ENCODE results near the gene FOXO6. TPM values are rescaled to one million over a fixed set of nuclear protein-coding genes. Genes with fewer than 3 reads are reported as not detected.

Gene FOXO6
- polyA plus RNA-seq, 1 donor (not counting 4 experiments of a cell fraction or from before 2014, with no cell fraction given): not detected

- Histone ChIP-seq H3K27me3 (ENCODE audit: control insufficient read depth, extremely low read depth, insufficient read depth, low read length) (no peaks in the 10 kb centered on the region), H3K4me3 (ENCODE audit: control insufficient read depth in 2 of 3, extremely low read depth in 1 of 3, insufficient read depth in 2 of 3, low read depth in 1 of 3, low read length in 3 of 3) (no peak overlapping the region), H4K20me1 (ENCODE audit: control insufficient read depth, extremely low read depth, insufficient read depth, low read length) (no peaks in the 10 kb centered on the region), H3K9me1 (ENCODE audit: control insufficient read depth, extremely low read depth, insufficient read depth, low read length) (no peaks in the 10 kb centered on the region), H3K79me2 (ENCODE audit: control insufficient read depth, insufficient read depth, low read length) (no peaks in the 10 kb centered on the region), H2AFZ (ENCODE audit: control insufficient read depth, low read length) (no peak overlapping the region), H3K36me3 (ENCODE audit: control insufficient read depth in 2 of 2, extremely low read depth in 1 of 2, insufficient read depth in 2 of 2, low read length in 2 of 2) (no peaks in the 10 kb centered on the region), H3K27ac (ENCODE audit: control insufficient read depth, insufficient read depth, low read length) (no peak overlapping the region), H3K4me2 (ENCODE audit: control insufficient read depth, extremely low read depth, insufficient read depth, low read depth, low read length) (no peak overlapping the region), H3K9ac (ENCODE audit: control insufficient read depth, extremely low read depth, insufficient read depth, low read length) (no peak overlapping the region), H3K9me3 (ENCODE audit: control insufficient read depth, low read depth, low read length) (no peaks in the 10 kb centered on the region), H3K4me1 (ENCODE audit: control insufficient read depth, extremely low read depth, insufficient read depth, low read length) (peaks cover 13% of the 10 kb centered on the region)
- FAIRE-seq: no peak
- dilution Hi-C loops (cut with MboI; ENCODE audit: extremely low pct_ligation_motif_present, low sequenced_read_pairs): no loop called here
- DNase-seq (ENCODE audit: low read depth, low spot score): no peak
- no peak for TF ChIP-seq CTCF (optimal IDR thresholded peaks at IDR 0.05 in 1 of 3, IDR thresholded peaks at IDR 0.05 in 1 of 3, conservative IDR thresholded peaks at IDR 0.05 in 1 of 3; ENCODE audit: extremely low read depth in 1 of 3, insufficient read depth in 2 of 3, low read length in 3 of 3)
- no peak for TF ChIP-seq EZH2 (IDR thresholded peaks at IDR 0.05; ENCODE audit: low read length)
Observed at GRCh38 chr1:41342774-41343355, 18.4 kb upstream of the FOXO6 start.

- H3K36me3 ChIP-seq (ENCODE audit: control insufficient read depth in 2 of 2, extremely low read depth in 1 of 2, insufficient read depth in 2 of 2, low read length in 2 of 2): no peaks in the 10 kb centered on the region
- H3K9me1 ChIP-seq (ENCODE audit: control insufficient read depth, extremely low read depth, insufficient read depth, low read length): no peaks in the 10 kb centered on the region
- dilution Hi-C loops (cut with MboI; ENCODE audit: extremely low pct_ligation_motif_present, low sequenced_read_pairs): no loop called here
- H3K79me2 ChIP-seq (ENCODE audit: control insufficient read depth, insufficient read depth, low read length): no peaks in the 10 kb centered on the region
- peaks cover 13% of the 10 kb centered on the region for H3K4me1 ChIP-seq (ENCODE audit: control insufficient read depth, extremely low read depth, insufficient read depth, low read length)
- H3K9ac ChIP-seq (ENCODE audit: control insufficient read depth, extremely low read depth, insufficient read depth, low read length): no peak overlapping the region
- no peaks in the 10 kb centered on the region for H3K9me3 ChIP-seq (ENCODE audit: control insufficient read depth, low read depth, low read length)
- no peak overlapping the region for H2AFZ ChIP-seq (ENCODE audit: control insufficient read depth, low read length)
- FAIRE-seq (no peak), DNase-seq (ENCODE audit: low read depth, low spot score) (no peak)
- H3K27me3 ChIP-seq (ENCODE audit: control insufficient read depth, extremely low read depth, insufficient read depth, low read length): no peaks in the 10 kb centered on the region
- H4K20me1 ChIP-seq (ENCODE audit: control insufficient read depth, extremely low read depth, insufficient read depth, low read length): no peaks in the 10 kb centered on the region
- TF ChIP-seq CTCF (optimal IDR thresholded peaks at IDR 0.05 in 1 of 3, IDR thresholded peaks at IDR 0.05 in 1 of 3, conservative IDR thresholded peaks at IDR 0.05 in 1 of 3; ENCODE audit: extremely low read depth in 1 of 3, insufficient read depth in 2 of 3, low read length in 3 of 3) (no peak), EZH2 (IDR thresholded peaks at IDR 0.05; ENCODE audit: low read length) (no peak)
- H3K4me2 ChIP-seq (ENCODE audit: control insufficient read depth, extremely low read depth, insufficient read depth, low read depth, low read length): no peak overlapping the region
- H3K27ac ChIP-seq (ENCODE audit: control insufficient read depth, insufficient read depth, low read length): no peak overlapping the region
- no peak overlapping the region for H3K4me3 ChIP-seq (ENCODE audit: control insufficient read depth in 2 of 3, extremely low read depth in 1 of 3, insufficient read depth in 2 of 3, low read depth in 1 of 3, low read length in 3 of 3)
Observed at GRCh38 chr1:41343790-41344699, 17.2 kb upstream of the FOXO6 start.
